Astrocyte (in vitro differentiated cells and primary cell): ENCODE data around the gene ARHGAP23. TPM values are rescaled to one million over a fixed set of nuclear protein-coding genes. Genes with fewer than 3 reads are reported as not detected.
A peak's percentile ranks its signal among the peaks of the same experiment; 100 is the strongest.

Source experiments
- DNase-seq: peaks from one replicate; pipeline ENCODE4 v3.0.0-alpha.2; 2010; ENCODE audit warnings: low read depth
- FAIRE-seq: peaks from 2 replicates; lab custom pipeline; 2011; peaks lifted over from hg19 to GRCh38; lab: Jason Lieb, UNC
- H2AFZ ChIP-seq: 2 replicates; pipeline ENCODE4 v1.6.0; 2012; ENCODE audit warnings: low read depth, low read length, inconsistent platforms
- H3K27ac ChIP-seq: 2 replicates; pipeline ENCODE4 v1.5.1; 2011; ENCODE audit warnings: low read depth, low read length, inconsistent platforms
- H3K27me3 ChIP-seq: 2 replicates; pipeline ENCODE4 v1.6.0; 2011; ENCODE audit warnings: low read length, inconsistent platforms; ENCODE audit not compliant: insufficient read depth
- H3K36me3 ChIP-seq: 2 replicates; pipeline ENCODE4 v1.5.1; 2011; ENCODE audit warnings: low read length, inconsistent platforms; ENCODE audit not compliant: insufficient read depth
- H3K4me1 ChIP-seq: 2 replicates; pipeline ENCODE4 v1.5.1; 2011; ENCODE audit warnings: low read length, inconsistent platforms; ENCODE audit not compliant: insufficient read depth
- H3K4me2 ChIP-seq: 2 replicates; pipeline ENCODE4 v1.6.0; 2012; ENCODE audit warnings: low read length, inconsistent platforms
- H3K4me3 ChIP-seq: 2 replicates; pipeline ENCODE4 v1.5.1; 2011; ENCODE audit warnings: low read depth, mild to moderate bottlenecking, low read length, inconsistent platforms; ENCODE audit not compliant: insufficient read depth
- H3K79me2 ChIP-seq: 2 replicates; pipeline ENCODE4 v1.6.0; 2012; ENCODE audit warnings: mild to moderate bottlenecking, low read length, inconsistent platforms; ENCODE audit not compliant: insufficient read depth
- H3K9ac ChIP-seq: 2 replicates; pipeline ENCODE4 v1.6.0; 2012; ENCODE audit warnings: mild to moderate bottlenecking, low read length, inconsistent platforms
- H3K9me3 ChIP-seq: 2 replicates; pipeline ENCODE4 v1.5.1; 2012; ENCODE audit warnings: low read depth, mild to moderate bottlenecking, low read length, inconsistent platforms; ENCODE audit not compliant: insufficient read depth
- H4K20me1 ChIP-seq: 2 replicates; pipeline ENCODE4 v1.6.0; 2012; ENCODE audit warnings: low read length, inconsistent platforms; ENCODE audit not compliant: insufficient read depth
- H3K27ac Mint-ChIP-seq: one replicate; pipeline ENCODE4 v1.8.0; 2021; ENCODE audit warnings: mild to moderate bottlenecking, mixed read lengths; ENCODE audit not compliant: unreplicated experiment
- H3K27me3 Mint-ChIP-seq: one replicate; pipeline ENCODE4 v1.8.0; 2021; ENCODE audit warnings: low read depth, mixed read lengths; ENCODE audit not compliant: unreplicated experiment
- H3K36me3 Mint-ChIP-seq: one replicate; pipeline ENCODE4 v1.8.0; 2021; ENCODE audit warnings: low read depth, mixed read lengths; ENCODE audit not compliant: unreplicated experiment
- H3K4me1 Mint-ChIP-seq: one replicate; pipeline ENCODE4 v1.8.0; 2021; ENCODE audit warnings: low read depth, mixed read lengths; ENCODE audit not compliant: unreplicated experiment
- H3K4me3 Mint-ChIP-seq: one replicate; pipeline ENCODE4 v1.8.0; 2021; ENCODE audit warnings: mild to moderate bottlenecking, moderate library complexity, mixed read lengths; ENCODE audit not compliant: unreplicated experiment
- H3K9me3 Mint-ChIP-seq: one replicate; pipeline ENCODE4 v1.8.0; 2021; ENCODE audit warnings: mild to moderate bottlenecking, mixed read lengths; ENCODE audit not compliant: unreplicated experiment
- CTCF ChIP-seq: IDR thresholded peaks from 2 replicates; pipeline ENCODE4 v1.5.1; 2011; ENCODE audit warnings: low read depth, mild to moderate bottlenecking, inconsistent platforms, low read length, moderate library complexity; ENCODE audit not compliant: insufficient read depth
- EZH2 ChIP-seq: IDR thresholded peaks from 2 replicates; pipeline ENCODE4 v1.6.1; 2012; ENCODE audit warnings: mild to moderate bottlenecking, low read length, inconsistent platforms; ENCODE audit not compliant: insufficient read depth
- total RNA-seq: library from RNA; stranded (reverse); gene quantifications from 2 replicates; pipeline ENCODE4 v1.2.1, GENCODE V29; 2021

The ARHGAP23 gene
- total RNA-seq, 1 donor from 2014 or later, result 118 TPM

GRCh38 chr17:38447502-38448085 lies 19.3 kb downstream of the ARHGAP23 start:
- no peaks in the 10 kb centered on the region for H3K9me3 Mint-ChIP-seq
- no peak overlapping the region for H3K27ac Mint-ChIP-seq
- peaks cover 59% of the 10 kb centered on the region for H3K79me2 ChIP-seq
- peak overlapping the region; percentile 11 for H3K4me2 ChIP-seq
- no peak overlapping the region for H2AFZ ChIP-seq
- H3K36me3 Mint-ChIP-seq, result peaks cover 6% of the 10 kb centered on the region
- H3K4me1 Mint-ChIP-seq, result peaks cover 48% of the 10 kb centered on the region
- FAIRE-seq, result no peak
- no peak overlapping the region for H3K4me3 ChIP-seq
- no peaks in the 10 kb centered on the region for H3K27me3 ChIP-seq
- H3K9me3 ChIP-seq, result no peaks in the 10 kb centered on the region
- H3K27ac ChIP-seq, result peak overlapping the region; percentile 8
- no peaks in the 10 kb centered on the region for H3K36me3 ChIP-seq
- peak overlapping the region; percentile 33 for H3K9ac ChIP-seq
- H3K4me3 Mint-ChIP-seq, result no peak overlapping the region
- peaks cover 61% of the 10 kb centered on the region for H3K4me1 ChIP-seq
- peaks cover 26% of the 10 kb centered on the region for H4K20me1 ChIP-seq
- H3K27me3 Mint-ChIP-seq, result no peaks in the 10 kb centered on the region
- TF ChIP-seq EZH2 (no peak), CTCF (no peak)
- DNase-seq, result no peak

GRCh38 chr17:38448208-38448771 lies 20.0 kb downstream of the ARHGAP23 start:
- Histone ChIP-seq H3K9ac (peak overlapping the region; percentile 33), H3K4me3 (no peak overlapping the region), H3K4me1 (peaks cover 63% of the 10 kb centered on the region), H3K4me2 (peak overlapping the region; percentile 11), H4K20me1 (peaks cover 19% of the 10 kb centered on the region), H2AFZ (no peak overlapping the region), H3K9me3 (no peaks in the 10 kb centered on the region), H3K27me3 (no peaks in the 10 kb centered on the region), H3K36me3 (no peaks in the 10 kb centered on the region), H3K27ac (peak overlapping the region; percentile 8), H3K79me2 (peaks cover 59% of the 10 kb centered on the region)
- Mint-ChIP-seq H3K9me3 (no peaks in the 10 kb centered on the region), H3K27ac (no peak overlapping the region), H3K4me1 (peaks cover 53% of the 10 kb centered on the region), H3K4me3 (no peak overlapping the region), H3K36me3 (peaks cover 4% of the 10 kb centered on the region), H3K27me3 (no peaks in the 10 kb centered on the region)
- no peak for TF ChIP-seq EZH2
- no peak for TF ChIP-seq CTCF
- FAIRE-seq, result no peak
- peak; percentile 48 for DNase-seq

GRCh38 chr17:38449364-38449763 lies 21.1 kb downstream of the ARHGAP23 start:
- Histone ChIP-seq H3K4me2 (peak overlapping the region; percentile 46), H3K27ac (no peak overlapping the region), H2AFZ (no peak overlapping the region), H4K20me1 (peaks cover 12% of the 10 kb centered on the region), H3K9me3 (no peaks in the 10 kb centered on the region), H3K27me3 (no peaks in the 10 kb centered on the region), H3K4me1 (peaks cover 66% of the 10 kb centered on the region), H3K36me3 (no peaks in the 10 kb centered on the region), H3K9ac (peak overlapping the region; percentile 9), H3K4me3 (no peak overlapping the region), H3K79me2 (peaks cover 57% of the 10 kb centered on the region)
- Mint-ChIP-seq H3K27ac (peak overlapping the region; percentile 89), H3K4me1 (peaks cover 49% of the 10 kb centered on the region), H3K36me3 (peaks cover 4% of the 10 kb centered on the region), H3K9me3 (no peaks in the 10 kb centered on the region), H3K4me3 (peak overlapping the region; percentile 72), H3K27me3 (no peaks in the 10 kb centered on the region)
- peak; percentile 54 for DNase-seq
- TF ChIP-seq EZH2, result no peak
- no peak for TF ChIP-seq CTCF
- no peak for FAIRE-seq
